Measurements from ENCODE around the gene ABCG4. TPM values are rescaled to one million over a fixed set of nuclear protein-coding genes. Genes with fewer than 3 reads are reported as not detected.

The ABCG4 gene
- total RNA-seq, 2 donors from 2014 or later: 0.33 TPM; not detected in 1

DNA sequence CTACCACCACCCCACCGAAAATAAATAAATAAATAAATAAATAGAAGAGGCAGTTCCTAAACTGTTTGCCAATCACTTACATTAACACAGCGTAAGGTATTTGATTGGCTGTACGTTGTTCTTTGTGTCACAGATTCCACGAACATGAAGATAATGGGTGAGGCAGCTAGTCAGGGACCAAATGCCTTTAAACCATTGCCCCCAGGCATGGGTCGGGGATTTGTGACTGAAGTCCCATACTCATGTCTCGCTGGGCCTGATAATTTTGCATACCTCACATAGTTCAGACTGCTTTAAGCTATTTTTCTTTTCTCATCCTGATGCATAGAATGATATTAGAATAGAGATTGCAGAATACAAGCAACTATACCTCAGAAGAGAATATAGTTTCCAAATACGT, 53.7 kb downstream of the ABCG4 start:
- ATAC-seq: no peak
- H3K27ac ChIP-seq: no peak overlapping the region
- H3K9me3 ChIP-seq: no peaks in the 10 kb centered on the region
- no peak for DNase-seq
- H3K36me3 ChIP-seq (replicated peaks in 1 of 2; ENCODE audit: insufficient read depth in 1 of 2, low read depth in 2 of 2): no peaks in the 10 kb centered on the region
- 78 to 82% methylated on average over 7 of the region's 7 CpGs for WGBS, 2 donors
- H3K4me3 ChIP-seq: no peak overlapping the region
- TF ChIP-seq POLR2A (IDR thresholded peaks at IDR 0.05): no peak
- TF ChIP-seq, protein P1, sequence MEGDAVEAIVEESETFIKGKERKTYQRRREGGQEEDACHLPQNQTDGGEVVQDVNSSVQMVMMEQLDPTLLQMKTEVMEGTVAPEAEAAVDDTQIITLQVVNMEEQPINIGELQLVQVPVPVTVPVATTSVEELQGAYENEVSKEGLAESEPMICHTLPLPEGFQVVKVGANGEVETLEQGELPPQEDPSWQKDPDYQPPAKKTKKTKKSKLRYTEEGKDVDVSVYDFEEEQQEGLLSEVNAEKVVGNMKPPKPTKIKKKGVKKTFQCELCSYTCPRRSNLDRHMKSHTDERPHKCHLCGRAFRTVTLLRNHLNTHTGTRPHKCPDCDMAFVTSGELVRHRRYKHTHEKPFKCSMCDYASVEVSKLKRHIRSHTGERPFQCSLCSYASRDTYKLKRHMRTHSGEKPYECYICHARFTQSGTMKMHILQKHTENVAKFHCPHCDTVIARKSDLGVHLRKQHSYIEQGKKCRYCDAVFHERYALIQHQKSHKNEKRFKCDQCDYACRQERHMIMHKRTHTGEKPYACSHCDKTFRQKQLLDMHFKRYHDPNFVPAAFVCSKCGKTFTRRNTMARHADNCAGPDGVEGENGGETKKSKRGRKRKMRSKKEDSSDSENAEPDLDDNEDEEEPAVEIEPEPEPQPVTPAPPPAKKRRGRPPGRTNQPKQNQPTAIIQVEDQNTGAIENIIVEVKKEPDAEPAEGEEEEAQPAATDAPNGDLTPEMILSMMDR (IDR thresholded peaks at IDR 0.05): no peak
- intact Hi-C loops (cut with DNase I): loop anchor here (10.0 kb wide), 1 partner anchor 172 kb away; no protein-coding TSS in a partner anchor
- H3K4me1 ChIP-seq: peaks cover 13% of the 10 kb centered on the region
- H3K27me3 ChIP-seq: no peaks in the 10 kb centered on the region

DNA sequence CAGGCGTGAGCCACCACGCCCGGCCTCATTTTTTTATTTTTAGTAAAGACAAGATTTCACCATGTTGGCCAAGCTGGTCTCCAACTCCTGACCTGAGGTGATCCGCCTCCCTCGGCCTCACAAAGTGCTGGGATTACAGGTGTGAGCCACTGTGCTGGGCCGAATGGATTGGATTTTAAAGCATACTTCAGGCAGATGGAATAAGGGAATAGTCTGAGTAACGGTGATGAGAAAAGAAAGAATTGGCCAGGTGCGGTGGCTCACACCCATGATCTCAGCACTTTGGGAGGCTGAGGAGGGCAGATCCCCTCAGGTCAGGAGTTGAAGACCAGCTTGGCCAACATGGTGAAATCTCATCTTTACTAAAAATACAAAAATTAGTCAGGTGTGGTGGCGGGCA, 55.2 kb downstream of the ABCG4 start:
- TF ChIP-seq POLR2A (IDR thresholded peaks at IDR 0.05): no peak
- TF ChIP-seq, protein P1 (IDR thresholded peaks at IDR 0.05): no peak
- H3K27ac ChIP-seq: no peak overlapping the region
- no peak overlapping the region for H3K4me3 ChIP-seq
- no peak for ATAC-seq
- no peak for DNase-seq
- H3K9me3 ChIP-seq: no peaks in the 10 kb centered on the region
- no peaks in the 10 kb centered on the region for H3K27me3 ChIP-seq
- 80 to 83% methylated on average over 9 of the region's 9 CpGs for WGBS, 2 donors
- intact Hi-C loops (cut with DNase I): loop anchor here (10.0 kb wide), 1 partner anchor 171 kb away; no protein-coding TSS in a partner anchor
- H3K36me3 ChIP-seq (replicated peaks in 1 of 2; ENCODE audit: insufficient read depth in 1 of 2, low read depth in 2 of 2): no peaks in the 10 kb centered on the region
- peaks cover 16% of the 10 kb centered on the region for H3K4me1 ChIP-seq

DNA sequence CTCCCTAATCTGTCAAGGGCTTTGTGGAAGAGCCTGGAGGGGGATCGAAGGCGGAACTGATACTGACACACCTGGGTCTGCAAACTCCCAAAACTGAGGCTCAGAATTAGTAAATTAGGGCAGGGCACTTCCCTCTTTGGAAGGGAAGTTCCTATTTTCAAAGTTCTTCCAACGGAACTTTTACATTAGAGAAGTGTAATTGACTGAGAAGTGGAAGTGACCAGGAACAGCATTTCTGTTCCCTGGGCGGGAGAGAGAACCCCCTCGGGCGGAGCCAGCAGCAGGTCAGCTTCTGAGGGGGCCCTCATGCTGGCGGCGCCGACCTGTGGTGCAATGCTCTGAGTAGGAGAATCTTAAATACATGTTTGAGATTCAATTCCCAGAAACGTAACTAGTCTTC, 56.2 kb downstream of the ABCG4 start:
- no peaks in the 10 kb centered on the region for H3K27me3 ChIP-seq
- intact Hi-C loops (cut with DNase I): loop anchor here (10.0 kb wide), 1 partner anchor 170 kb away; no protein-coding TSS in a partner anchor
- TF ChIP-seq, protein P1 (IDR thresholded peaks at IDR 0.05): no peak
- H3K9me3 ChIP-seq: no peaks in the 10 kb centered on the region
- no peaks in the 10 kb centered on the region for H3K36me3 ChIP-seq (replicated peaks in 1 of 2; ENCODE audit: insufficient read depth in 1 of 2, low read depth in 2 of 2)
- H3K4me1 ChIP-seq: peaks cover 16% of the 10 kb centered on the region
- DNase-seq (peak in 1 of 4 donors; percentile 24), ATAC-seq (no peak)
- H3K27ac ChIP-seq: peak overlapping the region in 2 of 4 donors; percentile 94 to 96
- no peak overlapping the region for H3K4me3 ChIP-seq
- WGBS, 2 donors: 59 to 73% methylated on average over 10 of the region's 10 CpGs

DNA sequence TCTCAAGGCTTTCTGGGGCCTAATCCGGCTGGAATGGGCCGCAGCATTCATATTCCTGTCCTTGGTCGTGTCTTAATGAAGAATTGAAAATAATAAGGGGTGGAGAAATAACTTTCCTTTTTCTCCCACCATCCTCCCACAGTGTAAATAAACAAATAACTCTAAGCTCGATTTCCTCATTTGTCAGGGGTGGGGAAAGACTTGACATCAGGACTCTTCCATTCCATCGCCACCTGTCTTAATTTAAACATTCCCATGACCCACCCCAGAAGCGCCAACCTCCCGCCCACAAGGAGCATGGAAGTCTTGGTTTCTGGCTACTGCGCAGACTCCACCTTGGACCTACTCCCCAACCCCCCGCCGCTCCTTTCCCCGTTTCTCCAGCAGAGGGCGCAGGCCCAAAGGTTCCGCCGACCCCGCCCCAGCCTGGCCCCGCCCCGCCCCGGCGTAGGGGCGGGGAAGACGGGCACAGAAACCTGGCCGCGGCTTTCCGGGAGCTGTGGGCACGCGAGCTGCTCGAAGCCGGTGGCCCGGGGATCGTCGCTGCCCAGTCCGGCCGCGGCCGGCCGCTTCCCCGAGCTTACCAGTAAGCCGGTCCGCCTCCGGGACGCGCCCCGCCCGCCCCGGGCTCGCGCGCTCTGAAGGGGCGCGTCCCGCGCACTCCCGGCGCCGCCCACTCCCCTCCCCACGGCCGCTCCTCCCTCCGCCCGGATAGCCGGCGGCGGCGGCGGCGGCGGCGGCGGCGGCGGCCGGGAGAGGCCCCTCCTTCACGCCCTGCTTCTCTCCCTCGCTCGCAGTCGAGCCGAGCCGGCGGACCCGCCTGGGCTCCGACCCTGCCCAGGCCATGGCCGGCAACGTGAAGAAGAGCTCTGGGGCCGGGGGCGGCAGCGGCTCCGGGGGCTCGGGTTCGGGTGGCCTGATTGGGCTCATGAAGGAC, 57.0 kb downstream of the ABCG4 start, which contains the start of gene CBL:
Gene CBL (plus strand): TSS at position 766 of the 937 bp plus-strand sequence. CDS start 79 bp downstream, at position 845.
- DNase-seq: peak; percentile 95 to 97 (median 96)
- no peaks in the 10 kb centered on the region for H3K36me3 ChIP-seq (replicated peaks in 1 of 2; ENCODE audit: insufficient read depth in 1 of 2, low read depth in 2 of 2)
- peak within 1 kb of the TSS; percentile 92 to 100 for H3K4me3 ChIP-seq
- peak within 1 kb of the TSS; percentile 87 to 96 (median 92) for H3K27ac ChIP-seq
- peak; percentile 94 for ATAC-seq
- H3K4me1 ChIP-seq: peaks cover 16% of the 10 kb centered on the region
- TF ChIP-seq, protein P1 (IDR thresholded peaks at IDR 0.05): peak; percentile 89 to 98 (median 92)
- TF ChIP-seq POLR2A (IDR thresholded peaks at IDR 0.05): peak; percentile 41 to 57 (median 55)
- no peaks in the 10 kb centered on the region for H3K9me3 ChIP-seq
- no peaks in the 10 kb centered on the region for H3K27me3 ChIP-seq
- 0 to 2% methylated on average over 11 to 34 of the region's 88 CpGs for WGBS, 2 donors
- intact Hi-C loops (cut with DNase I): loop anchor here (10.0 kb wide), 1 partner anchor 169 kb away; no protein-coding TSS in a partner anchor
